ENCODE data around the gene ARL2BP.

The ARL2BP gene

GRCh38 chr16:57283214-57283958 lies 38.3 kb downstream of the ARL2BP start:
- no peak for DNase-seq (ENCODE audit: low read depth in 2 of 2)

DNA sequence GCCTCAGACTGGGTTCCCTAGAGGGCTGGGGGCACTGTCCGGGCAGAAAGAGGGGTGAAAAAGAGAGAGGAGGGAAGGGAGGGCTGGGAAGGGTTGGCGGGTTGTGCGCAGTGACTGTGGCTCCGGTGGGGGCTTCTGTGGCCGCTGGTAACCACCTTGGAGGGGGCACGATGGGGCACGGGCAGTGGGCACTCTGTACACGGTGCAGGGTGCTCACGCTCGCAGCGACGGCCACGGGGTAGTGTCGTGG lies 38.8 kb downstream of the ARL2BP start:
- no peak for DNase-seq (ENCODE audit: low read depth in 2 of 2)

GRCh38 chr16:57284209-57284951 lies 39.3 kb downstream of the ARL2BP start, which contains the start of gene PLLP:
TSS of gene PLLP (minus strand) at chr16:57284672. CDS start at chr16:57284540, 132 bp downstream.
- DNase-seq (ENCODE audit: low read depth in 2 of 2) = peak in 1 of 2 donors; percentile 30

DNA sequence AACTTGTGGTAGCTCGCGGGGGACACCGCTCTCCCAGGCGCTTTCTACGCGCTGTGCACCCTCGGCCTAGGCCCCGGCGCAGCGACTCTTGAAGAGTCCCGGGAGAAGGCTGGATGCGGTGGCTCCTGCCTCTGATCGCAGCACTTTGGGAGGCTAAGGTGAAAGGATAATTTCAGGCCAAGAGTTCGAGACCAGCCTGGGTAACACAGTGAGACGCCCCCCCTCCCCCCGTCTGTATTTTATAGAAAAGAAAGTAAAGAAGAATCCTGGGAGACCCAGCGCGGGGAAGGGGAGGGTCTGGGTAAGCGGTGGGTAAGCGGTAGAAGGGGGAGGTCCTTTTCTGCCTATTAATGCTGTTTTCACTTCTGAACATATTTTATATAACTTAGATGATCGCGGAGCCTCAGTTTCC lies 39.9 kb downstream of the ARL2BP start:
- DNase-seq (ENCODE audit: low read depth in 2 of 2) = no peak

DNA sequence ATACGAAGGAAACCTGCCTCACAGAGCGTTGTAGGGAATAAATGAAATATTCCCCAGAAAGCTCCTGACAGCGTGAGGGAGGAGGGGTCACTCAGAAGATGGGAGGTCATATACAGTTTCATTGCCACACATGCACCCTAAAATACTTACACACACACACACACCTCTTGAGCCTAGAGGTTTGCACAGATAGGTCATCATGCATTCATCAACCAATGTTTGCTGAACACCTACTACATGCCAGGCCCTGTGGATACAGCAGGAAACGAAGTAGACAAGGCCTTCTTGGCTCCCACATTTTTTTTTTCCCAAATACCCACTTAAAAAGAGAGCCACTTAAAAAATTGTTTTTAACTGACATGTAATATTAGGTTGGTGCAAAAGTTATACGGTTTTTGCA lies 40.3 kb downstream of the ARL2BP start:
- no peak for DNase-seq (ENCODE audit: low read depth in 2 of 2)

- DNase-seq (ENCODE audit: low read depth in 2 of 2) = no peak
These were observed 44.6 kb downstream of the ARL2BP start for GRCh38 chr16:57289391-57290257.

GRCh38 chr16:57297856-57298255 lies 52.8 kb downstream of the ARL2BP start:
- peak in 1 of 2 donors; percentile 14 for DNase-seq (ENCODE audit: low read depth in 2 of 2)

DNA sequence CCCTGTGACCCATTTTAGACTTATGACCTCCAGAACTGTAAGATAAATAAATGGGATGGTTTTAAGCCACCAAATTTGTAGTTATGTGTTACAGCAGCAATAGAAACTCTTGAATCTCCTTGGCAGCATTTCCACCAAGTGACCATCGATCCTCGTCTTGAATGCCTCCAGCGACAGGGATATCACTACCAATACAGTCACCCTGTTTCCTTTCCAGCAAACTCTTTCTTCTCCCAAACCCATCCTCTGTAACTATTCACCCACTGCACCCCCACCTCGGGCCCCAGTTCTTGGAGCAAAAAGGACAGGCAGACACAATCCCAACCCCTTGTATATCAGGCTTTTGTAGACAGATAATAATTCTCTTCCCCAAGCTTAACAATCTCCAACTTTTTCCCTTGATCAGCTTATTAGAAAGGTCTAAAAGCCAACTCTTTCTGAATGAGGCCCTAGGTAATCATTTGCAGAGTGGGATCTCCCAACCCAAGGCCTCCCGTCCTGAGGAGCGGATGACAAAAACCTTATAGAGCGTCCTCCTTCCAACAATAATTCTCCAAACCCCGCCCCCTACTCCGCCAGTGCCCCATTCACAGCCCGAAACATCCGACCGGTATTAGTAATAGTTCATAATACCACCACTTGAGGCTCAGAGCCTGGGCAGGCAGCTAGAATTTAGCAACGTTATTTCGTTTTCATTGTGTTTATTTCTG lies 54.1 kb downstream of the ARL2BP start:
- DNase-seq (ENCODE audit: low read depth in 2 of 2) = no peak

GRCh38 chr16:57299719-57300386 lies 54.8 kb downstream of the ARL2BP start:
- DNase-seq (ENCODE audit: low read depth in 2 of 2) = peak; percentile 59 to 77

DNA sequence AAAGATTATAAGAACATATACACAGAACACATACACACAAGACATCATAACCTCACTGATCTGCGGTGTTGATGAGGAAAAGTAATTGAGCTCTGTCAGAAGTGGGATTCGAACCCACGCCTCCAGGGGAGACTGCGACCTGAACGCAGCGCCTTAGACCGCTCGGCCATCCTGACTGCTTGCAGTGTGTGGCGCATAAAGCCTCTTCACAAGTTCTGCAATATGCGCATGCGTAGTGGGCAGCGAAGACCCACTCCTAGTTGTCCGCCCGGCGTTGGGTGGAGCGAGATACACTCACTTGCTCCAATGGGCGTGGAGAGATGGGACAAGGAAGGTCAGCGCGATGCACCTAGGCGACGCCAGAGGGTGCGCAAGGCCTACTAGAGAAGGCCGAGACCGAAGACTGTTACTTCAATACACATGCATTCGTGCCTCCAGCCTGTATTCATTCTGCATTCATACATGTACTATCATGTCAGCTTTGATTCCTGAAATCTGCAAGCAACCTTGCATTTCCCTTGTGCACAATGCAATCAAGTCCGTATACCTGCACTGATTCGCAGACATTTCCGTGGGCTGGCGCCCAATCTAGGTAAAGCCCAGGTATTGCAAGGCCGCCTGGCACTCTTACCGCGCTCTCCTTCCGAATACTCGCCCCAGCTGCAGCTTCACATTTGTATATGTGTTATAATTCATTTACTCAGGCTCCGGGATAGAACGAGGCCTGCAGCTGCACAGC lies 55.5 kb downstream of the ARL2BP start:
- DNase-seq (ENCODE audit: low read depth in 2 of 2) = peak; percentile 94 to 99

GRCh38 chr16:57301126-57301817 lies 56.2 kb downstream of the ARL2BP start:
- no peak for DNase-seq (ENCODE audit: low read depth in 2 of 2)
